ENCODE results near the gene REEP1. TPM values are rescaled to one million over a fixed set of nuclear protein-coding genes. Genes with fewer than 3 reads are reported as not detected.

The REEP1 gene
- total RNA-seq, 1 experiment from 2014 or later = 0.31 TPM

- H2AFZ ChIP-seq = no peak overlapping the region
- TF ChIP-seq CTCF (conservative IDR thresholded peaks at IDR 0.05) = no peak
- no peak for TF ChIP-seq EZH2 (IDR thresholded peaks at IDR 0.05; ENCODE audit: low read depth)
- H3F3A ChIP-seq (ENCODE audit: insufficient read depth, low read depth) = no peaks in the 10 kb centered on the region
- peaks cover 25% of the 10 kb centered on the region for H3K27me3 ChIP-seq (ENCODE audit: insufficient read depth, low read depth)
- intact Hi-C loops (cut with micrococcal nuclease; ENCODE audit: unreplicated experiment) = no loop called here
- no TSS peak for BruUV-seq (replicated peaks)
- no peak overlapping the region for H3K4me2 ChIP-seq
- no peaks in the 10 kb centered on the region for H3K9me2 ChIP-seq (ENCODE audit: insufficient read depth)
- no peaks in the 10 kb centered on the region for H4K20me1 ChIP-seq (ENCODE audit: insufficient read depth)
- no peaks in the 10 kb centered on the region for H3K79me2 ChIP-seq (ENCODE audit: low read depth)
- H3K27ac ChIP-seq = no peak overlapping the region
- ChIA-PET CTCF (no interaction called here), POLR2A (ENCODE audit: unreplicated experiment) (no interaction called here)
- no peaks in the 10 kb centered on the region for H3K4me1 ChIP-seq (replicated peaks; ENCODE audit: insufficient read depth)
- no peaks in the 10 kb centered on the region for H3K9me3 ChIP-seq (ENCODE audit: insufficient read depth, low read depth)
- H3K4me3 ChIP-seq = no peak overlapping the region
- no peaks in the 10 kb centered on the region for H3K36me3 ChIP-seq (ENCODE audit: low read depth)
- no peak for DNase-seq
These were observed 97.2 kb downstream of the REEP1 start for GRCh38 chr2:86240251-86240650.

DNA sequence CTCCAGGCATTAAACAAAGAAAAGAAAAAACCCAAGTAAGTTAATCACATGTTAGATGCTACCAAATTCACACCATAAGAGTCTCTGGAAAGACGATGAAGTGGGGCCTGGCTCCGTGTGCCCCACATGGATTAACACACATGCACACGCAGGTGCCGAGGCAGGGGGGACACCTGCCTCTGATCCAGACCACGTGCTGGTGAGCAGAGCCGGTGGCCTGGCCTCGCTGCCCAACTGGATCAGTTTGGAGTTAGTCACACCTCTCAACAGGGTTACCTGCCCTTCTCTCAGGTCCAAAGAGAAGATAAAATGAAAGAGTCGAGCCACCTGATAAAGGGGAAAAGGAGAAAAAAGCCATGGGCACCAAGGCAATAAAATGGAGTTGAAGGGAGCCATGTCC lies 97.7 kb downstream of the REEP1 start:
- no peaks in the 10 kb centered on the region for H3K9me2 ChIP-seq (ENCODE audit: insufficient read depth)
- H3K4me2 ChIP-seq = no peak overlapping the region
- no TSS peak for BruUV-seq (replicated peaks)
- no peaks in the 10 kb centered on the region for H3K79me2 ChIP-seq (ENCODE audit: low read depth)
- H3K27me3 ChIP-seq (ENCODE audit: insufficient read depth, low read depth) = peaks cover 25% of the 10 kb centered on the region
- no peaks in the 10 kb centered on the region for H3K4me1 ChIP-seq (replicated peaks; ENCODE audit: insufficient read depth)
- no peak overlapping the region for H3K27ac ChIP-seq
- intact Hi-C loops (cut with micrococcal nuclease; ENCODE audit: unreplicated experiment) = no loop called here
- no peak for DNase-seq
- ChIA-PET CTCF (no interaction called here), POLR2A (ENCODE audit: unreplicated experiment) (no interaction called here)
- TF ChIP-seq CTCF (conservative IDR thresholded peaks at IDR 0.05) (no peak), EZH2 (IDR thresholded peaks at IDR 0.05; ENCODE audit: low read depth) (no peak)
- no peak overlapping the region for H2AFZ ChIP-seq
- H4K20me1 ChIP-seq (ENCODE audit: insufficient read depth) = no peaks in the 10 kb centered on the region
- no peaks in the 10 kb centered on the region for H3F3A ChIP-seq (ENCODE audit: insufficient read depth, low read depth)
- H3K4me3 ChIP-seq = no peak overlapping the region
- no peaks in the 10 kb centered on the region for H3K9me3 ChIP-seq (ENCODE audit: insufficient read depth, low read depth)
- H3K36me3 ChIP-seq (ENCODE audit: low read depth) = no peaks in the 10 kb centered on the region

GRCh38 chr2:86239326-86239725 lies 98.1 kb downstream of the REEP1 start:
- no peak for DNase-seq
- Histone ChIP-seq H3K27me3 (ENCODE audit: insufficient read depth, low read depth) (peaks cover 25% of the 10 kb centered on the region), H3K4me3 (no peak overlapping the region), H3F3A (ENCODE audit: insufficient read depth, low read depth) (no peaks in the 10 kb centered on the region), H3K79me2 (ENCODE audit: low read depth) (no peaks in the 10 kb centered on the region), H2AFZ (no peak overlapping the region), H3K4me1 (replicated peaks; ENCODE audit: insufficient read depth) (no peaks in the 10 kb centered on the region), H4K20me1 (ENCODE audit: insufficient read depth) (no peaks in the 10 kb centered on the region), H3K4me2 (no peak overlapping the region), H3K9me3 (ENCODE audit: insufficient read depth, low read depth) (no peaks in the 10 kb centered on the region), H3K9me2 (ENCODE audit: insufficient read depth) (no peaks in the 10 kb centered on the region), H3K36me3 (ENCODE audit: low read depth) (no peaks in the 10 kb centered on the region), H3K27ac (no peak overlapping the region)
- TF ChIP-seq EZH2 (IDR thresholded peaks at IDR 0.05; ENCODE audit: low read depth) (no peak), CTCF (conservative IDR thresholded peaks at IDR 0.05) (no peak)
- BruUV-seq (replicated peaks) = no TSS peak
- CTCF ChIA-PET = no interaction called here
- intact Hi-C loops (cut with micrococcal nuclease; ENCODE audit: unreplicated experiment) = no loop called here
- POLR2A ChIA-PET (ENCODE audit: unreplicated experiment) = no interaction called here

All from PC-9 (cell line).